Omental fat pad (tissue), 4 donors: ENCODE results near the gene SHISA5. TPM values are rescaled to one million over a fixed set of nuclear protein-coding genes. Genes with fewer than 3 reads are reported as not detected.
"Not testable (repeated sequence)": the region's sequence is repeated elsewhere in the genome, so short reads cannot be mapped to it uniquely, and the experiment has no call there.

Source experiments
- ATAC-seq: fragments of 150-250 bp; one replicate; pipeline ENCODE4 v1.9.1; 2016; ENCODE audit warnings: mild to moderate bottlenecking, moderate library complexity; ENCODE audit not compliant: low FRiP score
- DNase-seq: peaks from one replicate; pipeline ENCODE4 v3.0.0-alpha.2; 2019; ENCODE audit warnings: low spot score
- total RNA-seq, 4 donors: library from RNA; depleted of rRNA; stranded (reverse); fragments of >200 nt; gene quantifications; one replicate each; pipeline ENCODE4 v1.1.0, GENCODE V29; 2016
- TF ChIP-seq, protein P1 (sequence below), 3 donors: fragments of 450-650 bp; IDR thresholded peaks; one replicate each; pipeline ENCODE4 v1.5.1; 2016 to 2017; ENCODE audit warnings: antibody characterized with exemption in 3 of 3, mild to moderate bottlenecking in 3 of 3, moderate library complexity in 2 of 3

SHISA5 gene, protein sequence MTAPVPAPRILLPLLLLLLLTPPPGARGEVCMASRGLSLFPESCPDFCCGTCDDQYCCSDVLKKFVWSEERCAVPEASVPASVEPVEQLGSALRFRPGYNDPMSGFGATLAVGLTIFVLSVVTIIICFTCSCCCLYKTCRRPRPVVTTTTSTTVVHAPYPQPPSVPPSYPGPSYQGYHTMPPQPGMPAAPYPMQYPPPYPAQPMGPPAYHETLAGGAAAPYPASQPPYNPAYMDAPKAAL
- 100 to 1,000 TPM in 3 of 4 donors, 10 to 100 TPM in 1; 99.5 to 120 (median 118) TPM for total RNA-seq

DNA sequence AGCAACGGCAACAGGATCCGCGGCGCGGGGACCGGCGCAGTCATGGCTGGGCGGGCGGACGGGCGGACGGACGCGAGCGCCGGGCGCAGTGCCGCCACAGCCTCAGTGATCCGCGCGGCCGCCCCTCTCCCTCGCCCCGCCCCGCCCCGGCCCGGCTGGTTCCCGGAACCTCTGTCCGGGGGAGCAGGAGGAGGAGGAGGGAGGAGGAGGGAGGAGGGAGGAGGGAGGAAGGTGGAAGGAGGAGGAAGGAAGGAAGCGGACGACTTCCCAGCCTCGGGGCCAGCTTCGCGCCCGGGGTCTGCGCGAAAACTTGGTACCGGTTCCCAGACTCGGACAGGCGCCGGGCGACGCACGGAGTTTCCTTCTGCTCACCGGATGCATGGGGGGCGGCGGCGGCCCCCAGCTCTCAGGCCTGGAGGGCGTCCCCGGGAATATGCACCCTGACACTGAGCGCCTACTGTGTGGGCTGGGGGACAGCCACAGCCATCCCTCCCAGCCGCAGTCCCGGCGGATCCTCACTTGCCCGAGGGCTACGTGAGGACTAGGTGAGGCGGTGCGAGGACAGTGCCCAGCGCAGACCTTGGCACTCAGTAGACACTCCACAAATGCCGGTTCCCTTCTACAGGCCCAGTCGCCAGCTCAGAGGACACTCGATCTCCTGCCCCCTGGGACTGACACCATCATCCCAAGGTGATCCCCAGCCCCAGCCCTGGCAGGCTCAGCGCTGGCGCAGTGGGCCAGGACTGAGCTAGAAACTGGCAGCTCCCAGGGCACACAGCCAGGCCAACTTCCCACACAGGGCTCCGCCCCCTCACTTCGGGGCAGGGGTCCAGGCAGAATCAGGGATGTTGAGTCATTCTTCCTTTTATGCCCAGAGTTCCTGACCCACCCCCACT is at the start of gene SHISA5:
SHISA5 (minus strand) TSS at position 124 of the 896 bp plus-strand sequence; CDS start at position 44, 80 bp downstream.
- DNase-seq, result peak; percentile 74
- peak; percentile 63 for ATAC-seq

DNA sequence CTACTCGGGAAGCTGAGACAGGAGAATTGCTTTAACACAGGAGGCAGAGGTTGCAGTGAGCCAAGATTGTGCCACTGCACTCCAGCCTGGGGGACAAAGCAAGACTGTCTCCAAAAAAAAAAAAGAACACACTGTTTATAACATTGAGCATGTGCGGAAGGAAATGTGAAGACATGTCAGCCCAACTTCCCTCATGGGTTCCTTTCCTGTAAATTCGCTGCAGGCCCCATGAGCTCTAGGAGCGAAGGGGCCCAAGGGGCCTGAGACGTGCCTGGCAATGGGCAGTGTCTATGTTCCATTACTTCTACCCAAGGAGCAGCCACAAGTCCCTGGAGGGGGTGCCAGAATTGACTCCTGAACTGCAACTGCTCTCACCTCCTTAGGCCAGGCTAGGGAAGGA is 49.4 kb upstream of the SHISA5 start:
- TF ChIP-seq, protein P1, sequence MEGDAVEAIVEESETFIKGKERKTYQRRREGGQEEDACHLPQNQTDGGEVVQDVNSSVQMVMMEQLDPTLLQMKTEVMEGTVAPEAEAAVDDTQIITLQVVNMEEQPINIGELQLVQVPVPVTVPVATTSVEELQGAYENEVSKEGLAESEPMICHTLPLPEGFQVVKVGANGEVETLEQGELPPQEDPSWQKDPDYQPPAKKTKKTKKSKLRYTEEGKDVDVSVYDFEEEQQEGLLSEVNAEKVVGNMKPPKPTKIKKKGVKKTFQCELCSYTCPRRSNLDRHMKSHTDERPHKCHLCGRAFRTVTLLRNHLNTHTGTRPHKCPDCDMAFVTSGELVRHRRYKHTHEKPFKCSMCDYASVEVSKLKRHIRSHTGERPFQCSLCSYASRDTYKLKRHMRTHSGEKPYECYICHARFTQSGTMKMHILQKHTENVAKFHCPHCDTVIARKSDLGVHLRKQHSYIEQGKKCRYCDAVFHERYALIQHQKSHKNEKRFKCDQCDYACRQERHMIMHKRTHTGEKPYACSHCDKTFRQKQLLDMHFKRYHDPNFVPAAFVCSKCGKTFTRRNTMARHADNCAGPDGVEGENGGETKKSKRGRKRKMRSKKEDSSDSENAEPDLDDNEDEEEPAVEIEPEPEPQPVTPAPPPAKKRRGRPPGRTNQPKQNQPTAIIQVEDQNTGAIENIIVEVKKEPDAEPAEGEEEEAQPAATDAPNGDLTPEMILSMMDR (IDR thresholded peaks at IDR 0.05), result no peak
- DNase-seq (no peak), ATAC-seq (no peak)

More for the DNA sequence above, at the start of gene SHISA5:
- TF ChIP-seq, protein P1 (IDR thresholded peaks at IDR 0.05), result no peak

DNA sequence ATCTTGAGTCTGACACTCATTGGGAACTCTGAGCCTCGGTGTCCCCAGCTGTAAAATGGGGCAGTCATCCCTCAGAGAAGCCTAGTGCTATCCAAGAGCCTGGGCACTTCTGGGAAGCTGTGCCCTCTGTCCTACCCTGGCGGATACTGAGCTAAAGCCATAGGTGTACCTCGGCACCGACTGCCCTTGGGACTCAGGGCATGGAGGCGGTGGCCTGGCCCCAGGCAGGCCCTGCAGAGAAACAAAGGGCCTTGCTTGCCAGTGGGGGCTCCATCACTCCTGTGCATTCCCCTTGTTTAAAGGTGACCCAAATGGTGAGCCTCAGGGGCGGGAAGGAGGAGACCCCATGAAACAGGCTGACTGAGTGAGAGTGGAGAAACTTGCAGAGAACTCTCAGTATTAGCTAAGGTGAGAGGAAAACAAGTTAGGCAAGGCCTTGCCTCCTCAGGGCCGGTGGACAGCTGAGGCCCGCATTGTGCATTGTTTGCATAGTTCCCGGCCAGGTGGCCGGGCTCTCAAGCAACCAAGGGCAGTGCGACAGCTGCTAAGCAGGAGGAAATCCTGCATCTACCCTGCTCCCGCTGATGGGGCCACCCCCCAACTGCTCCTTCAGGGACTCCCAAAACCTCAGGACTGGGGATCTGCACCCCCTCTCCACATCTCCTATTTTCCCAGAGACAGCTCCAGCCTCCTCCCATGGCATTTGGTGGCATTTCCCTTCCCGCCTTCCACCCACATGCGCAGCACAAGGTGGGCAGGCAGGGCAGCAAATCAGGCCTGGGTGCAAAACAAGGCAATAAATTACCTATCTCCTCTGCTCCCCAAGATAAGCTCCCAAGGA is 48.4 kb upstream of the SHISA5 start:
- DNase-seq (no peak), ATAC-seq (no peak)
- TF ChIP-seq, protein P1 (IDR thresholded peaks at IDR 0.05), result no peak

DNA sequence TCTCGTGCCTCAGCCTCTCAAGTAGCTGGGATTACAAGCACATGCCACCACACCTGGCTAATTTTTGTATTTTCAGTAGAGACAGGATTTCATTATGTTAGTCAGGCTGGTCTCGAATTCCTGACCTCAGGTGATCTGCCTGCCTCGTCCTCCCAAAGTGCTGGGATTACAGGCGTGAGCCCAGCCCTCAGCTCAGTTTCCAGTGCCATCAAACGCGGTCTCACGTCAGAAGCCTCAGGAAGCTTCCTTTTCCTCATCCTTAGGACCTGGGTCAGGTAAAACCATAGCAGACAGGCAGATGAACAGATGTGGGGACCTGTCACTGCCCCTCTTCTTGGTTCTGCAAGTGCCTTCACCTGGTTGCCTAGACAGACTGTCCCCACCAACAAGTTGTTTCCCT is 47.7 kb upstream of the SHISA5 start:
- not testable (repeated sequence) for DNase-seq, ATAC-seq

DNA sequence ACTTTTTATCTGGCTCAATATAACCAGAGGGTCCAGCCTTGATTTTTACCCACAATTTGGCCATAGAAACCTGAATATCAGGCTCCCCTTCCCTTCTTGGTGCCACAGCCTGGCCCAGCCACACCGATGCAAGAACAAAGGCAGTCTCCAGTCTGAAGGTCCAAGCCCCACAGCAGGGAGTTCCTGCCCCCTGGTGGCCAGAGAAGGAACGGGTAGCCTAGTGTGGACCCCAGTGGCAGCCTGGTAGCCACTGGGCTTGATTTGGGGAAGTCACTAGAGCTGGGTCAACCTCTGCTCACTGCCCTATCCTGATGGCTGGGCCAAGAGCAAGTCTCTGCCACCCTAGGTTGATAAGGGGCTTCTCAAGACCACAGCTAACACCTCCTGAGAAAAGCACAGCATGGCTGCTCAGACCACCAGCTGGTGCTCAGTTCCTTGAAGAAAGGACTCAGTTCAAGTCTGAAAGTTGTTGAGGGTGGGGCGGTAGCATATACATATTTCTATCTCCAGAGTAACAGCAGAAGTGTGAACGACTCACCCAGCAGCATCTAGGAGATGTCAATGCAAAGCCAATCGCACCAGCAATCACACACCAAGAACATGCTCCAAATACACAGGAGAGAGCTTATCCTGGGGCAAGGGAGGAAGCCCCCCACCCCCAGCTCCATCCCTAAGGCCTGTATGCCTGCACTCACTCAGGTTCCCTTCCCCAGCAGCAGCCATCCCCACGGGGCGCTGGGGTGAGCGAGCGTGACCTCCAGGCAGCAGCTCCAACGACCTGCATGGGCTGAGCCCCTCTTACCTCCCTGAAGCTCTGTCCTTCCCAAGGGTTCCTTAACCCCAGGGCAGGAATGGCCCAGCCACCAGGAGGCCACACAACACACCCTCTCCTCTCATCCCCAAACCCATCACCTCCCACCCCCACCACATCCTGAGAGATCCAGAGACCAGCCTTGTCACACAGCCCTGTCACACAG is 45.0 kb upstream of the SHISA5 start:
- TF ChIP-seq, protein P1 (IDR thresholded peaks at IDR 0.05), result peak in 2 of 3 donors; percentile 75 to 88
- DNase-seq (peak; percentile 94), ATAC-seq (no peak)

DNA sequence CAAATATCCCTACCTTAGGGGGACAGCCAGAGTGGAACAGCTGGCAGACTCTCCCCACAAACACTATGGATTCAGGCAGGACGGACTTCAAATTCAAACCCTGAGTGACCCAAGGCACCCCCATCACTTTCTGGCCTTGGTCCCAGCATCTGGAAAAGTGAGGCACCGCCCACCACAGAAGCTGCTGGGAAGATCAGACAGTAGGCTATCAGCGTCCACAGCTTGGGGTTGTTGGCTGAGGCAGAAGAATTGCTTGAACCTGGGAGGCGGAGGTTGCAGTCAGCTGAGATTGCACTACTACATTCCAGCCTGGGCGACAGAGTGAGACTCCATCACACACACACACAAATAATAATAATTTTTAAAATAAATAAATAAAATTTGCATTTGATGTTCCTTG is 44.2 kb upstream of the SHISA5 start:
- no peak for ATAC-seq
- TF ChIP-seq, protein P1 (IDR thresholded peaks at IDR 0.05), result no peak
- no peak for DNase-seq
